PC-3 (cell line): ENCODE measurements around the gene PGAP2. TPM values are rescaled to one million over a fixed set of nuclear protein-coding genes. Genes with fewer than 3 reads are reported as not detected.

ENCODE experiments used
- ATAC-seq: fragments of 200-7000 bp; cut with Tn5 transposase; 2 replicates; pipeline ENCODE4 v1.9.1; 2020; ENCODE audit warnings: mild to moderate bottlenecking, moderate library complexity
- BruUV-seq: library from RNA; stranded (reverse); fragments of 400-500 nt; replicated peaks from 2 replicates; lab custom pipeline; 2021; lab: Mats Ljungman, UMichigan
- CTCF ChIA-PET: fragments of 300-600 bp; sonication (Branson Sonifier 250); formaldehyde crosslinking; loops from one replicate; lab custom pipeline; 2022; ENCODE audit warnings: antibody characterized with exemption; lab: Charles Lee
- POLR2A ChIA-PET: fragments of 300-600 bp; sonication (Branson Sonifier 250); formaldehyde crosslinking; loops from one replicate; lab custom pipeline; 2022; ENCODE audit warnings: antibody characterized with exemption; ENCODE audit not compliant: unreplicated experiment; lab: Charles Lee
- DNase-seq: peaks from one replicate; pipeline ENCODE4 v3.0.0-alpha.2; 2015
- H2AFZ ChIP-seq: fragments of 300-600 bp; sonication (generic); 2 replicates; pipeline ENCODE4 v1.6.0; 2016; ENCODE audit warnings: antibody characterized with exemption, low read length
- H3F3A ChIP-seq: fragments of 300-600 bp; sonication (generic); one replicate; pipeline ENCODE4 v1.6.0; 2017; ENCODE audit warnings: antibody characterized with exemption, low read length, control low read depth, mild to moderate bottlenecking; ENCODE audit not compliant: unreplicated experiment
- H3K27ac ChIP-seq: fragments of 300-600 bp; sonication (generic); 2 replicates; pipeline ENCODE4 v1.5.1; 2016; ENCODE audit warnings: mild to moderate bottlenecking, low read length
- H3K27me3 ChIP-seq: fragments of 300-600 bp; sonication (generic); 2 replicates; pipeline ENCODE4 v1.6.1; 2016; ENCODE audit warnings: low read length, mixed read lengths
- H3K36me3 ChIP-seq: fragments of 300-600 bp; sonication (generic); 2 replicates; pipeline ENCODE4 v1.6.1; 2016; ENCODE audit warnings: low read depth, mixed run types, low read length, mixed read lengths
- H3K4me1 ChIP-seq: fragments of 300-600 bp; sonication (generic); 2 replicates; pipeline ENCODE4 v1.5.1; 2016; ENCODE audit warnings: low read length; ENCODE audit not compliant: insufficient read depth
- H3K4me2 ChIP-seq: fragments of 300-600 bp; sonication (generic); 2 replicates; pipeline ENCODE4 v1.6.0; 2016; ENCODE audit warnings: low read length
- H3K4me3 ChIP-seq: fragments of 300-600 bp; sonication (generic); 2 replicates; pipeline ENCODE4 v1.5.1; 2016; ENCODE audit warnings: mild to moderate bottlenecking, low read length, mixed read lengths
- H3K79me2 ChIP-seq: fragments of 300-600 bp; sonication (generic); 2 replicates; pipeline ENCODE4 v1.6.1; 2017; ENCODE audit warnings: low read length, mixed read lengths
- H3K9ac ChIP-seq: fragments of 300-600 bp; sonication (generic); 2 replicates; pipeline ENCODE4 v1.6.0; 2016; ENCODE audit warnings: mild to moderate bottlenecking, low read length
- H3K9me2 ChIP-seq: fragments of 300-600 bp; sonication (generic); replicated peaks from 2 replicates; pipeline ENCODE4 v1.6.1; 2016; ENCODE audit warnings: mixed run types, low read length, mixed read lengths
- H3K9me3 ChIP-seq: fragments of 300-600 bp; sonication (generic); 2 replicates; pipeline ENCODE4 v1.6.1; 2016; ENCODE audit warnings: low read length, mixed read lengths
- H4K20me1 ChIP-seq: fragments of 300-600 bp; sonication (generic); 2 replicates; pipeline ENCODE4 v1.6.1; 2016; ENCODE audit warnings: low read length, mixed read lengths
- CTCF ChIP-seq: fragments of 300-600 bp; sonication (generic); conservative IDR thresholded peaks from 2 replicates; pipeline ENCODE4 v1.5.1; 2017; ENCODE audit warnings: antibody characterized with exemption, low read depth, mild to moderate bottlenecking, low read length
- EZH2 ChIP-seq: fragments of 300-600 bp; sonication (generic); IDR thresholded peaks from one replicate; pipeline ENCODE4 v1.6.1; 2017; ENCODE audit warnings: antibody characterized with exemption, mild to moderate bottlenecking, low read length; ENCODE audit not compliant: unreplicated experiment
- EZH2phosphoT487 ChIP-seq: fragments of 300-600 bp; sonication (generic); IDR thresholded peaks from 2 replicates; pipeline ENCODE4 v1.6.1; 2018; ENCODE audit warnings: mild to moderate bottlenecking, antibody characterized with exemption, low read length, borderline replicate concordance
- intact Hi-C: fragments of 100-400 bp; cut with micrococcal nuclease; formaldehyde crosslinking; loops from 2 replicates; pipeline ENCODE4 v1.9.0; 2023
- total RNA-seq: library from RNA; depleted of rRNA; stranded (reverse); fragments of >200 nt; gene quantifications from 2 replicates; pipeline ENCODE4 v1.2.3, GENCODE V29; 2014

Gene PGAP2
- total RNA-seq, 1 experiment from 2014 or later: 25.9 TPM

DNA sequence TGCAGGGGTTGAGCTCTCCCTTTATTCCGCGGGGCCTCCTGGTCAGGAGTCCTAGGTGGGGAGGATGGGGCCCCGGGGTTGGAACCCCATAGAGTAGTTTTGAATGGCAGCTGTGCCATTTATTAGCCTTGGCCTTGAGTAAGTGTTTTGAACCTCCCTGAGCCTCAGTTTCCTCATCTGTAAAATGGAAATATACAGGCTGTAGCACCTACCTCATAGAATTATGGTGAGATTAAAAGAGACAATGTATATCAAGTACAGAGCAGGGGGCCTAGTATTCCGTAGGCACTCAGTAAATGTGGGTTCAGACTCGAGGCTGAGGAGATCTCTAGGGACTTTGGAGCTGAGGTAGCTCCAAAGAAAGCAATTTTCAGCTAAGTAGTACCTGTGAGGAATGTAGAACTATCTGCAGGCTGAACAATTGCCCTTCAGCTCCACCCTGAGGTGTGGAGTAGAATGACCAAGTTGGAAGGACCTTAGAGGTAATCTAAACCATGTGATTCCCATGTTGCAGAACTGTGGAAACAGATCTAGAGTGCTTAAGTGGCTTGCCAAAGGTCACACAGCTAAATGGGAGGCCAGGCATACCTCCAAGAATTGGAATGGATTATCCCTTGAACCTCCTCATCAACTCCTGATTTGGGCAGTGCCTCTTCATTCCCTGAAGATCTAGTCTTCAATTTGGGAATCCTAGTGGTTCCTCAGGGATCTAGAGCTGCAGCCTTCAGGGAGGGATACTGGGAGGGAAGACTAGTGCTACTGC lies 682 bp downstream of the PGAP2 start:
- peak; percentile 79 for ATAC-seq
- no peaks in the 10 kb centered on the region for H3K9me2 ChIP-seq
- peak overlapping the region; percentile 85 for H3K4me3 ChIP-seq
- peaks cover 8% of the 10 kb centered on the region for H3K4me1 ChIP-seq
- H3K27ac ChIP-seq: no peak overlapping the region
- peak overlapping the region; percentile 95 for H3K4me2 ChIP-seq
- CTCF ChIA-PET: interaction anchor here (0.6 to 1.1 kb wide), 5 partner anchors 10 to 40 kb away, joined by 3 to 7 read pairs (median 3); partner anchors contain the start of genes NUP98 and RHOG
- H3K9ac ChIP-seq: peak overlapping the region; percentile 70
- H2AFZ ChIP-seq: peak overlapping the region; percentile 100
- no peaks in the 10 kb centered on the region for H3K36me3 ChIP-seq
- intact Hi-C loops: loop anchor here (1.0 to 5.0 kb wide), 4 partner anchors 12 to 37 kb away; partner anchors contain the start of genes NUP98 and RHOG
- no peaks in the 10 kb centered on the region for H3K27me3 ChIP-seq
- H4K20me1 ChIP-seq: no peaks in the 10 kb centered on the region
- no peaks in the 10 kb centered on the region for H3F3A ChIP-seq
- POLR2A ChIA-PET: interaction anchor here (0.6 kb wide), 1 partner anchor 46 kb away, joined by 3 read pairs; no protein-coding TSS in a partner anchor
- TF ChIP-seq EZH2: no peak
- peak; percentile 75 for TF ChIP-seq CTCF
- no peaks in the 10 kb centered on the region for H3K9me3 ChIP-seq
- TSS peak; percentile 27 for BruUV-seq
- peak; percentile 80 for DNase-seq
- H3K79me2 ChIP-seq: no peaks in the 10 kb centered on the region

- Histone ChIP-seq H3K4me3 (no peak overlapping the region), H3K9me3 (no peaks in the 10 kb centered on the region), H3K9ac (no peak overlapping the region), H3K9me2 (no peaks in the 10 kb centered on the region), H3K27ac (no peak overlapping the region), H3K27me3 (no peaks in the 10 kb centered on the region), H3K36me3 (no peaks in the 10 kb centered on the region), H3K4me1 (peaks cover 4% of the 10 kb centered on the region; the same call in 1 of the 2 replicates), H4K20me1 (no peaks in the 10 kb centered on the region), H3K79me2 (no peaks in the 10 kb centered on the region), H2AFZ (no peak overlapping the region), H3F3A (no peaks in the 10 kb centered on the region), H3K4me2 (peak overlapping the region; percentile 95; the same call in 1 of the 2 replicates)
- TF ChIP-seq EZH2phosphoT487 (no peak), EZH2 (no peak), CTCF (no peak)
- no TSS peak for BruUV-seq
- POLR2A ChIA-PET: interaction anchor here (0.6 kb wide), 1 partner anchor 45 kb away, joined by 3 read pairs; no protein-coding TSS in a partner anchor
- CTCF ChIA-PET: interaction anchor here (1.0 to 1.1 kb wide), 3 partner anchors 10 to 40 kb away, joined by 3 to 7 read pairs (median 3); partner anchors contain the start of gene NUP98
- DNase-seq (no peak), ATAC-seq (no peak)
- intact Hi-C loops: loop anchor here (2.0 to 5.0 kb wide), 3 partner anchors 27 to 37 kb away; partner anchors contain the start of gene RHOG
These were observed 1.2 kb downstream of the PGAP2 start for GRCh38 chr11:3809624-3809928.

- DNase-seq: no peak
- BruUV-seq: no TSS peak
- H3K27me3 ChIP-seq: no peaks in the 10 kb centered on the region
- peaks cover 4% of the 10 kb centered on the region; the same call in 1 of the 2 replicates for H3K4me1 ChIP-seq
- no peaks in the 10 kb centered on the region for H3F3A ChIP-seq
- ChIA-PET POLR2A (no interaction called here), CTCF (no interaction called here)
- H4K20me1 ChIP-seq: no peaks in the 10 kb centered on the region
- no peaks in the 10 kb centered on the region for H3K9me3 ChIP-seq
- no peak for ATAC-seq
- no peak overlapping the region for H3K4me3 ChIP-seq
- no peaks in the 10 kb centered on the region for H3K9me2 ChIP-seq
- no peaks in the 10 kb centered on the region for H3K79me2 ChIP-seq
- H3K9ac ChIP-seq: no peak overlapping the region
- no peak overlapping the region for H2AFZ ChIP-seq
- TF ChIP-seq EZH2phosphoT487 (no peak), EZH2 (no peak), CTCF (no peak)
- H3K36me3 ChIP-seq: no peaks in the 10 kb centered on the region
- intact Hi-C loops: no loop called here
- H3K27ac ChIP-seq: no peak overlapping the region
- H3K4me2 ChIP-seq: no peak overlapping the region
These were observed 2.1 kb downstream of the PGAP2 start for GRCh38 chr11:3810446-3810845.
